MM.1S (cell line): ENCODE results near the gene CARNS1.

ENCODE experiments used
- CTCF ChIP-seq: fragments of 300-600 bp; sonication (generic); IDR thresholded peaks from 2 replicates; pipeline ENCODE4 v1.5.1; 2016; ENCODE audit warnings: antibody characterized with exemption, low read length, mixed read lengths
- EZH2phosphoT487 ChIP-seq: fragments of 300-600 bp; sonication (generic); IDR thresholded peaks from 2 replicates; pipeline ENCODE4 v1.6.1; 2018; ENCODE audit warnings: antibody characterized with exemption, low read length

GRCh38 chr11:67442504-67443404 lies 27.3 kb downstream of the CARNS1 start:
- no peak for TF ChIP-seq EZH2phosphoT487
- TF ChIP-seq CTCF = no peak
